Measurements from ENCODE around the gene CCDC172. TPM values are rescaled to one million over a fixed set of nuclear protein-coding genes. Genes with fewer than 3 reads are reported as not detected.

CCDC172 gene, protein sequence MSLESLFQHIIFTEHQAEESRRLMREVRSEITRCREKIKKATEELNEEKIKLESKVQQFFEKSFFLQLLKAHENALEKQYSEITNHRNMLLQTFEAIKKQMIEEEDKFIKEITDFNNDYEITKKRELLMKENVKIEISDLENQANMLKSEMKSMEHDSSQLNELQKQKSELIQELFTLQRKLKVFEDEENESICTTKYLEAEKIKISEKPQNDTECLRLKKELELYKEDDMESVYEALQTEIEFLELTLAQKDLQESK
- not detected in 2 replicates for total RNA-seq

GRCh38 chr10:116324227-116324950, at the start of gene CCDC172:
Gene CCDC172 (plus strand): TSS chr10:116324448. CDS start chr10:116325012, 564 bp downstream.

DNA sequence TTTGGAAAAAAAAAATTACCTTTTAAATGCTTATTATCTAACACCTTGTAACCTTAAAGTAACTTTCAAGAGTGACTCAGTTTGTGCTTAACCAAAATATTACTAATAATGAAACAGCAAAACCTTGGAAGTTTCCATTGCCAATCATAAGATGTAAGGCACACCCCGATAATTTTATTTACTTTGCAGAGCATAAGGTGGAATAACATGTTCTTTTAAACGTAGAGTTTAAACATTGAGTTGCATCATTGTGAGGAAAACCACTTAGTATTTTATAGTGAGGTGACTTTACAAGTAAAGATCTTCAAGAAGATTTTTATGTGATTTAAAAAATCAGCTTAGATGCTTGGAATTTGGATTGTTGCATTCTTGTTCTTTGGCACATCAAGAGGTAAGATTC, 103.4 kb downstream of the CCDC172 start, which contains the start of gene PNLIPRP3:
TSS of gene PNLIPRP3 (plus strand) at position 177 of the 400 bp plus-strand sequence. CDS start at position 343, 166 bp downstream.

Other genes with a start within 250 kb of the CCDC172 start
- under 0.01 and 0.18 TPM in 2 replicates for gene GFRA1, start 51.2 kb upstream of the CCDC172 start, total RNA-seq
- not detected in 2 replicates for gene PNLIPRP3, start 103.4 kb downstream of the CCDC172 start, total RNA-seq
- not detected in 2 replicates for gene PNLIP, start 221.5 kb downstream of the CCDC172 start, total RNA-seq